Stomach (tissue), 4 donors: ENCODE data around the gene ABCC1.

ENCODE experiments used
- CTCF ChIP-seq, 7 experiments: fragments of 450-650 bp in 4 of 7; fragments of 200-600 bp in 3 of 7; sonication (generic) in 3 of 7; IDR thresholded peaks; one replicate each; pipeline ENCODE4 v1.5.1; 2016 to 2019; ENCODE audit warnings: antibody characterized with exemption in 7 of 7, control low read depth in 2 of 7, mild to moderate bottlenecking in 1 of 7
- EP300 ChIP-seq: sonication (generic); formaldehyde crosslinking; IDR thresholded peaks from one replicate; pipeline ENCODE4 v1.6.1; 2017; ENCODE audit warnings: antibody characterized with exemption
- POLR2A ChIP-seq, 4 donors: fragments of 450-650 bp; IDR thresholded peaks; one replicate each; pipeline ENCODE4 v1.6.1; 2016; ENCODE audit warnings: antibody characterized with exemption in 4 of 4, control low read depth in 2 of 4, mild to moderate bottlenecking in 1 of 4, moderate library complexity in 1 of 4

DNA sequence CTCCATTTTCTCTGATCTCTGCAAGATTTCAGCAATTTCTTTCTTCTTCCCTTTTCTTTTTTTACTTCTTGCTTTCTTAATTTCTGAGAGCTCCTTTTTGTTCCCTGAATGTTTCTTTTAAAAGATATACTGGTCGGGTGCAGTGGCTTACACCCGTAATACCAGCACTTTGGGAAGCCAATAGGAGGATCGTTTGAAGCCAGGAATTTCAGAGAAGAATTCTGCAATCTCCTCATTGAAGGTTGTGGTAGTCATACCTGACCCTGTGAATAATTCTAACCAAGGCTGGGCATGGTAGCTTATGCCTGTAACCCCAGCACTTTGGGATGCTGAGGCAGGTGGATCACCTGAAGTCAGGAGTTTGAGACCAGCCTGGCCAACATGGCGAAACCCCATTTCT, 15.6 kb upstream of the ABCC1 start:
- TF ChIP-seq POLR2A (IDR thresholded peaks at IDR 0.05) (no peak), CTCF (IDR thresholded peaks at IDR 0.05) (no peak), EP300 (no peak)
